KOPT-K1 (cell line): ENCODE measurements around the gene FBXL15.

Experiments used
- H3K27ac ChIP-seq: fragments of 200-600 bp; sonication (generic); 2 replicates; pipeline ENCODE4 v1.5.1; 2016; ENCODE audit warnings: antibody characterized with exemption, mild to moderate bottlenecking, low read depth, low read length; ENCODE audit not compliant: poor library complexity, severe bottlenecking
- H3K36me3 ChIP-seq: fragments of 200-600 bp; sonication (generic); 2 replicates; pipeline ENCODE4 v1.5.1; 2017; ENCODE audit warnings: antibody characterized with exemption, mild to moderate bottlenecking, low read length, moderate library complexity; ENCODE audit not compliant: insufficient read depth
- H3K9me3 ChIP-seq: fragments of 200-600 bp; sonication (generic); 2 replicates; pipeline ENCODE4 v1.5.1; 2017; ENCODE audit warnings: antibody characterized with exemption, low read length, mild to moderate bottlenecking; ENCODE audit not compliant: insufficient read depth, poor library complexity, severe bottlenecking

FBXL15 gene

DNA sequence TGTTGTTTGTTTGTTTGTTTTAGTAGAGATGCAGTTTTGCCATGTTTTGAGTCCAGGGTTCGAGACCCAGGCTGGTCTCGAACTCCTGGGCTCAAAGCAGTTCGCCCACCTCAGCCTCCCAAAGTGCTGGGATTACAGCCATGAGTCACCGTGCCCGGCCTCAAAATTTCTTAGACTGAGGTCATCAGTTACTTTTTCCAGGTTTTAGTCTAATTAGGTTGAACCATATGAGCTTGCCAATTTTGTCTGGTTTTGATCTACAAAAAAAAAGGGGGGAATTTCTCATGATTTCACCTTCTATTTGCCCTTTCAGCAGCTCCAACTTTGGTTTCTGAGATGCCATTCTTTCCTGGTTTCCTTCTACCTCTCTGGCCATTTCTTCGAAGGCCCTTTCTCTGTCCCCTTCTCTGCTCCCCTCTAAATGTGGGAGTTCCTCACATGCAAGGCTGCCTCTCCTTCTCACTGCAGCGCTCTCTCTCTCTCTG lies 6.2 kb downstream of the FBXL15 start:
- peaks cover 24% of the 10 kb centered on the region for H3K36me3 ChIP-seq
- H3K27ac ChIP-seq: no peak overlapping the region
- no peaks in the 10 kb centered on the region for H3K9me3 ChIP-seq

DNA sequence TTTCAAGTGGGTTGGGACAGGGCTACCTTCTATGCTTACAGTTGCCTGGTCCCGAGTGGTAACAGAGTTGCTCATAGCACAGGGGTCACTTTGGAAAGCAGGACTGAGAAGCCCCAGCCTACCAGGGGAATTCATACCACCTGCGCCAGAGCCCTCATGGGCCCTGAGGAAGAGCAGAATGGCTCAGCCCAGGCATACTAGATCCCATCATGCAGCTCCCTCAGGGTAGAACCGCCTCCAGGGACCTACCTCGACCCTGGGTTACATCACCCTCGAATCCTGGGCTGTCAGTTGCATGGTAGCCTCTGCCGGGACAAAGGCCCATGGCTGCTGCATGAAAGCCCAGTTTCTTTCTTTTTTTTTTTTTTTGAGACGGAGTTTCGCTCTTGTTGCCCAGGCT lies 8.8 kb downstream of the FBXL15 start:
- Histone ChIP-seq H3K9me3 (no peaks in the 10 kb centered on the region), H3K36me3 (peaks cover 5% of the 10 kb centered on the region; the same call in 1 of the 2 replicates), H3K27ac (no peak overlapping the region)

DNA sequence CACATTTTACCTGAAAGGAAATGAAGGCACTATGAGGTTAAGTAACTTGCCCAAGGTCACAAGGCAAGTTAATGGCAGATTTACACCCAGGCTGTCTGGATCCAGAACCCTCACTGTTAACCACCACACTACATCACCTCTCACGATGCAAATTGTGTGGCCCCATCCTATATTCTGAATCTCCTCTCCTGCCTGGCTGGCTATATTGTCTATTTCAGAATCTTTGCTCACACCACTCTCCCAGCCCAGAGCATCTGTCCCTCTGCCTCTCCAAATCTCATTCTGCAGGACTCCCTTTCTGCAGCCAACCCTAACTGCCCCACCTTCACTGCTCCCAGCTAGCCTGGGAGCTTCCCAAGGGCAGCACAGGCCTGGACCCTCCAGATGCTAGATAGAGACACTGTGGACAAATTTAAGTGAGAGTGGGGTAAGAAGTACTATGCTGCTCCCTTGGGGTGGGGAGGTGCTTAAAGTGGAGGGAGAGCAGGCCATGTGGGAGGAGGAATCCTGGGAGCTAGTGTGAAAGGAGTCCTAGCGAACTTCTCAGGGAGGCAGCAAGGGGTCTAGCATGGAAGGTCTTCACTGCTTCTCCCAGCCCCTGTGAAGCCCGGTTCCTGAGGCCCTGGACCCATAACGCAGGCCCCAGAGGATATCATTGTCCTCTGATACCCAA lies 11.0 kb downstream of the FBXL15 start:
- Histone ChIP-seq H3K36me3 (no peaks in the 10 kb centered on the region), H3K9me3 (no peaks in the 10 kb centered on the region), H3K27ac (peak overlapping the region; percentile 92)

DNA sequence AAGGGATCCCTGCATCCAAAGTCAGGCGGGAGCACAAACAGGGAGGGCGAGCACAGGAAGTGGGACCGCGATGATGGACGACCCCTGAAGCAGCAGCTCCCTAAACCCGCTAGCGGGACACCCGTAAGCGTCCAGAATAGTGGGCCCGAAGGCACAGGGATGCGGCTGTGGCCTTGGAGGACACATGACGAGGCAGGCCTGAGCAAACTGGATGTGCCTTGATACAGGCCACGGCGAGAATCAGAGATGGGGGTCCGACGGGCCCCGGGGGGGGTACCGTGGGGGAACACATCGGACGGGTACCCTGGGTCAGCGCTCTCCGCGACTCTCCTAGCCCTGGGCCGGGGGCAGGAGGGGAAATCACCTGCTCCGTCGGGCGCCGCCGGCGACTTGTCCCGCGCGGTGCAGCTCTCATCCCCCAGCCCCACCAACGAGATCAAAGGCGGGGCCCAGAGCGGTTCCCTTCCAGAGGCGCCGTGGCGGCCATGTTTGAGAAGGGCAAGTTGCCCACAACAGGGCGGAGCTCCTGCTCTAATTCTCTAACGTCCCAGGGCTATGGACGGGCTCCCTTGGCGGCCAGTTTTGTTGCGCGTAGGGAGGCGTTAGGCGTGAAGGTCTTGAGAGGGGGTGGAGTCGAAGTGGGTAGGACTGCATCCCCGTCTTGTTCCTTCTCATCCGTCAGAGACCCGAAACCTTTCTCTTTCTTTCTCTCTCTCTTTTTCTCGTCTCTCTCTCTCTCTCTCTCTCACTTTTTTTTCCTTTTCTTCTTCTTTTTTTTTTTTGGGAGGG lies 11.7 kb downstream of the FBXL15 start, which contains the start of gene CUEDC2:
Gene CUEDC2, minus strand, starts transcription at position 413 of the 789 bp plus-strand sequence. CDS start 7,386 bp downstream, outside the sequence.
- H3K27ac ChIP-seq: peak within 1 kb of the TSS; percentile 92
- no peaks in the 10 kb centered on the region for H3K36me3 ChIP-seq
- no peaks in the 10 kb centered on the region for H3K9me3 ChIP-seq

DNA sequence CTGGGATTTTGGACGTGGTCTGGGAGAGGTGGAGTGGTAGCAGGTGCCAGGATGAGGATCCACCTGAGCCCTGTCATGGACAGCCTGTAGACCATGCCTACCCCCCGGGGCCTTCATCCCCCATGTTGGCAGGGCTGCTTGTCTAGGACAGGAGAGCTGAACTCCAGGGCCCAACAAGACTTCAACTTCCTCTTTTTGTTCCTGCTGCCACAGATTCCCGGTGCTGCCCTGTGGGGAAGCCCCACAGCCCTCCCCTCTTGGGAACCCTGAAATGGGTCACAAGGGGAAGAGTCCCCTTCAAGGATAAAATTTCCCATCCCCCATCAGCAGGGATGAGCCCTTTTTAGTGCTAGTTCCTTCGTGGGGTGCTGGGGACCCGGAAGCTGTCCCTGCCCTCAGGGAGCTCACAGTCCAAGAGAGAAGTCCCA lies 13.0 kb downstream of the FBXL15 start:
- no peaks in the 10 kb centered on the region; the same call in 1 of the 2 replicates for H3K36me3 ChIP-seq
- no peaks in the 10 kb centered on the region for H3K9me3 ChIP-seq
- H3K27ac ChIP-seq: no peak overlapping the region

DNA sequence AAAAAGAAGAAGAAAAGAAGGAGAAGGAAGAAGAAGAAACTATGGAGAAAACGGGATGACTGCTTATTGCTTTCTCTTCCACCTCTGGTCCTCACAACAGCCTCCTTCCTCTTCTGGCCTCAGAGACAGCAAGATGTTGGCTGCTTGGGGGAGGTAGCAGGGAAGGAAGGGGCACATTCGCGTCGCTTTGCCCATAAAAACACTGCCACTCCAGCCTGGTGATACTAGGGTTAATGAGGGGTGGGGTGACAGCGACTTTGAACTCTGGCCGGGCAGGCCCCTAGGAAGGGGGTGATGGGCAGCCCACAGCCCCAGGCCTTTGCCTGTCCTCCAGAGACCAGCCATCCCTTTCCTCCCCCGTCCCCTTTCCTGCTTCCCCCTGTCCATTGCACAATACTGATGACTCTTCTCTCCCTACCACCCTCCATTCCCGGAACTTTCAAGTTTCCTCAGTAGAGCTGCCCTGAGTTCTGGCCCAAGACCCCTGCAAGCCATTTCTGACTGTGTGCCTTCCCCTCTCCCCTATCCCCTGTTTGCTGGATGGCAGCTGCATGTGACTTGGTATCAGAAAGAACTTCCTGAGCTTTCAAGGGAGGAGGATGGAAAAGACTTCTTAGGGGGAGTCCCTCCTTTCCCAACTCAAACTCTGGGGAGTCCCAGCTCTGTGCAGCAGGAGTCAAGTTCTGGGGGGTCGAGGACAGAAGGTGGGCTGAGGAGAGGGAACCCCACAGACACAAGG lies 13.9 kb downstream of the FBXL15 start:
- H3K36me3 ChIP-seq: no peaks in the 10 kb centered on the region; the same call in 1 of the 2 replicates
- H3K9me3 ChIP-seq: no peaks in the 10 kb centered on the region
- peak overlapping the region; percentile 70 for H3K27ac ChIP-seq

DNA sequence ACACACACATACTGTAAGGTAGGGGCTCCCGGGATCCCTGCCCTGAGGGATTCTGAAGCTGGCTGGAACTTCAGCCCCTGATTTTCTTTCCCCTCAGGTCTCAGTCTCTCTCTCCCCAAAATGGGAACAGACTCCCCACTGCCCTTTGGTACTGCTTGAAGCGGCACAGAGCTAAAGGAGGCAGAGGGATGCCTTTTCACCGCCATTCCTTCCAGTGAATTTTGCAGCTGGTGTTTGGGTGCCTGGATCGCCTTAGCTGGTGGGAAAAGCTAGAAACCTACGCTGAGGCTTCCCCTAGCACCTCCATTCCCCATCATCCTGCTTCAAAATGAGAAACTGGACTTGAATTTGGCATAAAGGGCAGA lies 14.5 kb downstream of the FBXL15 start:
- H3K36me3 ChIP-seq: no peaks in the 10 kb centered on the region; the same call in 1 of the 2 replicates
- no peaks in the 10 kb centered on the region for H3K9me3 ChIP-seq
- peak overlapping the region; percentile 70 for H3K27ac ChIP-seq

DNA sequence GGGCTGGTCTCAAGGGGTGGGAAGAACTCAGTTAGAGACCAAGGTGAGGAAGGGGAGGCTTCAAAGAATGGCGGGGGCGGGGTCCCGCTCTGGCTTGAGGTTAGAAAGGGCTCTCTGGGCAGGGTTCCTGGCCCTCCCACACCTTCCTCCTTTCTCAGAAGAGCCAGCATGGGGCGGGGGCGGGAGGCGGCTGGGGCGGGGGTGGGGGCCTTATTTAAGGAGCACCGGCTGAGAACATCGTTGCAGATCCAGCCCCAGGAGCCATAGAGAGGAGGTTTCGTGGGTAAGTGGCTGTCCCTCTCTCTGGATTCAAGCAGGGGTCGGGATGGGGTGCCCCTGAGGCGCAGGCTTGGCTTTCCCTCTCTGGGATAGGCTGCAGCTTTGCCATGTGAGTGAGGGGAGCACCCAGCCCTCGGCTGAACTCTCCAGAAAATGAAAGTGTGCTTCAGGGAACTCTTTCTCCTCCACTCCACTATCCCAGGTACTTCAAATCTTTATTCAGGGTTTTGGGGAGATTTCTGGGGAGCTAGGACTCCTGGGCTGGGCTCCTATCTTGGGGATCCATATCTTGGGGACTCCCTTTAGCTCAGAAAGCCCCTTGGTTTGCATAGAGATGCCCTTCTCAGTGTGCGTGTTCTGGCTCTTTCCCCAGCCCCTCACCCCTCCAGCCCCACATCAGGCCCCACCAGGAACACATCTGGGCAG lies 15.0 kb downstream of the FBXL15 start:
- peak overlapping the region; percentile 70 for H3K27ac ChIP-seq
- no peaks in the 10 kb centered on the region for H3K9me3 ChIP-seq
- no peaks in the 10 kb centered on the region; the same call in 1 of the 2 replicates for H3K36me3 ChIP-seq

DNA sequence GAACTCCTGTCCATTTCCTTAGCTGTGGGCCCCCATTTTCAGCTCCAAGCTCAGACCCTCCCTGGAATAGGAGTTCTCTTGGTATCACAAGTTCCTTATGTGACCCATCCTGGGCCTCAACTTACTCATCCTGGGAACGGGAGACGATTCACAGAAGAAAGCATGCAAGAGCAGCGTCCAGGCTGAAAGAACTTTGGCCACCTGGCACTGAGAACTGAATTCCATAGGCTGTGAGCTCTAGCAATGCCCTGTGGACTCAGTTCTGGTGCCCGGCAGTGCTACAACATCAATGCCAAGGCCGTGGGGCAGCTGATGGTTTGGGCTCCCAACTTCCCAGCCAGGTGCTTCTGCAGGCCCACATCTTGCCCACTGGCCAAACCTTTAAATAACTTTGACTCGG lies 15.7 kb downstream of the FBXL15 start:
- peak overlapping the region; percentile 70 for H3K27ac ChIP-seq
- H3K9me3 ChIP-seq: no peaks in the 10 kb centered on the region
- no peaks in the 10 kb centered on the region; the same call in 1 of the 2 replicates for H3K36me3 ChIP-seq

DNA sequence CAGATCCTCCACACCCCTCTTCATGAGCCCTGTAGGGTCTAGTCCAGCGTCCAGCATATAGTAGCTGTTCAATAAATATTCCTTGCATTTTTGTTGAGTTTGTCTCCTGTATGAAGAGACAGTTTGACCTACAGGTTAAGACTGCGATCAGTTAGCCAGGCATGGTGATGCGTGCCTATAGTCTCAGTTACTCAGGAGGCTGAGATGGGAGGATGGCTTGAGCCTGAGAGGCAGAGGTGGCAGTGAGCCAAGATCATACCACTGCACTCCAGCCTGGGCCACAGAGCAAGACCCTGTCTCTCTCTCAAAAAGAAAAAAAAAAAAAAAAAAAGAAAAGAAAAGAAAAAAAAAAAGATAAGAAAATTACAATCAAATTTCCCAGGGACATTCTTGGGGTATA lies 16.9 kb downstream of the FBXL15 start:
- Histone ChIP-seq H3K9me3 (no peaks in the 10 kb centered on the region), H3K27ac (no peak overlapping the region), H3K36me3 (no peaks in the 10 kb centered on the region; the same call in 1 of the 2 replicates)

DNA sequence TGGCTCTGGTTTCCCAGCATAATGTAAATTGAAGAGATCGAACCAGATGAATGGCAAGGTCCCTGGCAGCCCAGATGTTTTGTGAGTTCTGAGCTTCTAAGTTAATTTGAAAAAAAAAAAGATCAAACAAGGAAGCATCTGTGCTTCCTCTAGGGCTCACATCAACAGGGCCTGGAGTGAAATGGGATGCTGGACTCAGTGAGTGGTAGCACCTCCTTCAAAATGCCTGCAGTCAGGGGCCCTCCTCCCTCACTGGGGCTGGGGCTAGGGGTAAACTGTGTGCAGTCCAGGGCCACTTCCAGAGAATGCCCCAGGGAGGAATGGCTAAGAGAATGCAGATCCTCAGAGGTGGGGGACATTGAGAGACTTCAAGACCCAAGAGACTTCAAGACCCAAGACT lies 17.7 kb downstream of the FBXL15 start:
- no peaks in the 10 kb centered on the region for H3K9me3 ChIP-seq
- no peaks in the 10 kb centered on the region; the same call in 1 of the 2 replicates for H3K36me3 ChIP-seq
- H3K27ac ChIP-seq: no peak overlapping the region

DNA sequence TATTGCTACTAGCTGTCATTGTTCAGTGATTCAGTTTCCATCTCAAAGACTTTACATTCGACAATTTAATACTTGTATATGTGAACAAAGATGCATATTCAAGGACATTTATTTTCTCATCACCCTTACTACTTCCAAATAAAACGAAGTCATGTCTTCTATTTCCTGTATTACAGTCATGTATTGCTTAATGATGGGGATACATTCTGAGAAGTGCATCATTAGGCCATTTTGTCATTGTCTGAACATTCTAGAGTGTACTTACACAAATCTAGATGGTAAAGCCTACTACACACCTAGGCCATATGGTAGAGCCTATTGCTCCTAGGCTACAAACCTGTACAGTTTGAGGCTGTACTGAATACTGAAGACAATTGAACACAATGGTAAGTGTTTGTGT lies 24.2 kb downstream of the FBXL15 start:
- H3K27ac ChIP-seq: no peak overlapping the region
- H3K36me3 ChIP-seq: no peaks in the 10 kb centered on the region
- no peaks in the 10 kb centered on the region for H3K9me3 ChIP-seq

DNA sequence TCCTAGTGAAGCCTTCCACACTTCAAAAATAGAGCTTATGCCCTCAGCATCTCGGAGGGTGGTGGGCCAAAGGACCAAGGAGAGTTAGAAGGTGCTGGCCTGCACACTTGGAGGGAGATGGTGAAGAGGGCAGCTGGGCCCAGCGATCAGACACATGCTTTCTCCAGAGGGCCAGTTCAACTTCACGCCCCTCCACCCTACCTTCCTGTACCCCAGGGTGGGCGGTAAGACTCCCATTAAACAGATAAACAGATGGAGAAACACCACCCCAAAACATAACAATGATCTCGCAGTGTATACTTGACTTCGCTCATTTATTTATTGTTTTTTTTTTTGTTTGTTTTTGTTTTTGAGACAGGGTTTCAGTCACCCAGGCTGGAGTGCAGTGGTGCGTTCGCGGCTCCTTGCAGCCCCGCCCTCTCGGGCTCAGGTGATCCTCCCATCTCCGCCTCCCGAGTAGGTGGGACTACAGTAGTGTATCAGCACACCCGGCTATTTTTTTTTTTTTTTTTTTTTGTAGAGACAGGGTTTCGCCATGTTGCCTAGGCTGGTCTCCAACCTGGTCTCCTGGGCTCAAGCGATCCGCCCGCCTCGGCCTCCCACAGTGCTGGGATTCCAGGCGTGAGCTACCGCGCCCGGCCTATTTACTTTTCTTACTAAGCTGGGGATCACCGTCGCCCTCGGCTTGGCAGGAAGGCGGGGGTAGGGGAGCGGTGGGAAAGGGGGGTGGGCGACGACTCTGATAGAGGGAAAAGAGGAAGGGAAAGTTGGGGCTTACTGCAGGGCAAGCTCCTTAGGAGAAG lies 28.9 kb downstream of the FBXL15 start:
- Histone ChIP-seq H3K9me3 (no peaks in the 10 kb centered on the region), H3K36me3 (peaks cover 30% of the 10 kb centered on the region), H3K27ac (peak overlapping the region; percentile 83)

DNA sequence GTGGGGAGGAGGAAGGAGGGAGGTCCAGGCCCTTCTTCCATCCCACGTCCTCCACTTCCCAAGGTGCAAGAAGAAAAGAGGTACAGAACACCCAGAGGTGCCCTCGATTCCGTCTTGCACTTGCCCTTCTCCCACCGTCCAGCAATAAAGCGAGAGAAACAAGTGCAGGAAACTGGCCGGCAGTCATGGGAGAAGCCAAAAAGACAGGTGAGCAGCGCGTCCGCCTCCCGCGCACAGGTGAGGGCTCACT lies 29.4 kb downstream of the FBXL15 start:
- peak overlapping the region; percentile 83 for H3K27ac ChIP-seq
- H3K36me3 ChIP-seq: peaks cover 36% of the 10 kb centered on the region
- no peaks in the 10 kb centered on the region for H3K9me3 ChIP-seq
